GM21619 (cell line): ENCODE results near the gene LMBRD2.

Experiments used
- ATAC-seq: cut with Tn5 transposase; IDR thresholded peaks from one replicate; pipeline ENCODE4 v1.9.1; 2021; ENCODE audit not compliant: unreplicated experiment

The LMBRD2 gene

GRCh38 chr5:36055984-36056383 lies 95.7 kb downstream of the LMBRD2 start:
- ATAC-seq: no peak

GRCh38 chr5:36054647-36055046 lies 97.0 kb downstream of the LMBRD2 start:
- no peak for ATAC-seq

DNA sequence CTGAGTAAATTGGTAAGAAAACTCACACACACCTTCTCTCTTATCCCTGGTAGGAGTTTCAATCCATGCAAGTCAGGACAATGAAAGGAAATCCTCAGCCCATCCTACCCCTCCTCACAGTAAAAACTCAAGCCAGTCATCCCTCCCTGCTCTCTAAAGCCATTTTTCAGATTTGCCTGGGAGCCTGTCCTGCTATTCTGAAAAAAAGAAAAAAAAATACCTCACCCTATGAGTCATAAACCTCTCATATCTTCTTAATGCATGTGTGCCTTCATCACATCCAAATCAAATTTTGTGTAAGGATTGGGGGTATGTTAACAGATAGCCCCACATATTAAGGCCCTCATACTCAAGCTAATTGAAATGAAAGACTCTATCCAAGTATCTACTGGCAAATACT lies 99.1 kb downstream of the LMBRD2 start:
- no peak for ATAC-seq

- ATAC-seq: no peak
These were observed 101.7 kb downstream of the LMBRD2 start for GRCh38 chr5:36049949-36050348.
